ENCODE measurements around the gene LAMA2.

DNA sequence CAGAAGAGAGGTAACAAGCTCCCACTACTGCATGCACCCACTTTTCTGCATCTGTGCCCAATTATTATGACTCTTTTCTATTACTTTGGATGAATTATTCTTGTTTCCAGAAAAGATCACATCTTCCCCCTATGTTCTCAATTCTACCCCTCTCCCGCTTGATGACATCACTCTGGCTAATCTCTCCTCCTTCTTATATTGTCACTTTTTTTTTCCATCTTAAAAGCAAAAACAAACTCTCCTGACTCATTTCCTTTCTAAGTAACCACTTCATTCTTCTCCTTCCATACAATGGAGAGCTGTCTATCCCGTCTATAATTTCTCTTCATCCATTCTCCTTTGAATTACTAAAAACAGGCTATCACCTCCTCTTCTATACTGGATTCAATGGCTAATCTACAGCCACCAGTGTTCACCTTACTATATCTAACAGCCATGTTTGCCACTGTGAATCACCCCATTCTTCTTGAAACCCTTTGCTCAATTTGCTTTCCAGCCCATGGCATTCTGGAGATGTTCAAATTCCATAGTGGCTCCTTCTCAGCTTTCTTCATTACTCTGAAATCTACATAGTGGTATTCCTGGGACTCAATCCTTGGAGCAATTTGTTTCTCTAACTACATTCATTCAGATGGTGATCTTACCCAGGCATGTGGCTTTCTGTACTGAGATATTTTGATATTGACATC, 448.7 kb downstream of the LAMA2 start:
- TF ChIP-seq CTCF (conservative IDR thresholded peaks at IDR 0.05 in 1 of 2, IDR thresholded peaks at IDR 0.05 in 1 of 2; ENCODE audit: low read depth in 1 of 2, low read length in 2 of 2), result no peak
- TF ChIP-seq EZH2 (IDR thresholded peaks at IDR 0.05; ENCODE audit: low read length, missing control alignments), result no peak

Data from fibroblast of lung (primary cell).